PFSK-1 (cell line): ENCODE results near the gene ECEL1.

Source experiments
- POLR2AphosphoS5 ChIP-seq: IDR thresholded peaks from 2 replicates; pipeline ENCODE4 v1.6.1; 2012; ENCODE audit warnings: low read depth, mild to moderate bottlenecking, control low read depth, low read length, moderate library complexity
- SIN3A ChIP-seq: IDR thresholded peaks from 2 replicates; pipeline ENCODE4 v1.6.1; 2012; ENCODE audit warnings: mild to moderate bottlenecking, low read length, moderate library complexity, borderline replicate concordance; ENCODE audit not compliant: insufficient read depth

DNA sequence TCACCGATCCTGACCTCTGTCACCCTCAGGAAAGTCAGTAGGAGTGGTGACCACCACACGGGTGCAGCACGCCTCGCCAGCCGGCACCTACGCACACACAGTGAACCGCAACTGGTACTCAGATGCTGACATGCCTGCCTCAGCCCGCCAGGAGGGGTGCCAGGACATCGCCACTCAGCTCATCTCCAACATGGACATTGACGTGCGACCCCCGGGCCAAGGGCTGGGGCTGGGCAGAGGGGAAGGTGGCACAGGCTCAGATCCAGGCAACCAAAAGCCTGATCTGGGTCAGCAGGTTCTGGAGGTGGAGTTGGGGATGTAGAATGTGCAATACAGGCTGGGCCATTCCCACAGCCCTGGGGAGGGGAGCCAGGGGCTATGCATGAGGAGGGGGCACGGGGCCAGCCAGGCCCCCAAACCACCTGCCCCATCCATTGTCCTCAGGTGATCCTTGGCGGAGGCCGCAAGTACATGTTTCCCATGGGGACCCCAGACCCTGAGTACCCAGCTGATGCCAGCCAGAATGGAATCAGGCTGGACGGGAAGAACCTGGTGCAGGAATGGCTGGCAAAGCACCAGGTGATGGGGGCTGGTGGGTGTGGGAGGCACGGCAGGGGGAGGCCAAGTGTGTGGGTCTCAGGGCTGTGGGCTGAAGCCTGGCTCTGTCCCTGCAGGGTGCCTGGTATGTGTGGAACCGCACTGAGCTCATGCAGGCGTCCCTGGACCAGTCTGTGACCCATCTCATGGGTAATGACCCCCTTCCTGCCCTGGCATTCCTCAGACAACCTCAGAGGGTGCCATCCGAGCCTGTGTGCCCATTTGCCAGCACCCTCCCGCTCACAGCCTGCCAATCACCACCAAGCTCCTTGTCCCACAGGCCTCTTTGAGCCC lies 30.3 kb downstream of the ECEL1 start:
- TF ChIP-seq SIN3A (no peak), POLR2AphosphoS5 (no peak)
